Esophagus squamous epithelium (tissue), 5 donors: ENCODE data around the gene RCE1. TPM values are rescaled to one million over a fixed set of nuclear protein-coding genes. Genes with fewer than 3 reads are reported as not detected.

Experiments
- DNase-seq: peaks from one replicate; lab custom pipeline; 2025; lab: John Stamatoyannopoulos, UW
- H3K27ac ChIP-seq, 4 donors: fragments of 200-600 bp; sonication (generic); one replicate each; pipeline ENCODE4 v1.5.1; 2016 to 2019; ENCODE audit warnings: mild to moderate bottlenecking in 1 of 4
- H3K27me3 ChIP-seq, 4 donors: fragments of 200-600 bp; sonication (generic); 1 replicate in 3 of 4; 2 replicates in 1 of 4; pipeline versions ENCODE4 v1.5.1 to v1.6.0; 2017 to 2021; ENCODE audit warnings: antibody characterized with exemption in 1 of 4
- H3K36me3 ChIP-seq, 3 donors: fragments of 200-600 bp; sonication (generic); one replicate each; pipeline ENCODE4 v1.5.1; 2016 to 2019
- H3K4me1 ChIP-seq, 3 donors: fragments of 200-600 bp; sonication (generic); one replicate each; pipeline ENCODE4 v1.5.1; 2017 to 2019
- H3K4me3 ChIP-seq, 4 donors: fragments of 200-600 bp; sonication (generic); 1 replicate in 3 of 4; 2 replicates in 1 of 4; pipeline ENCODE4 v1.5.1; 2016 to 2019; ENCODE audit warnings: mild to moderate bottlenecking in 2 of 4, moderate library complexity in 1 of 4
- H3K9me3 ChIP-seq, 3 donors: fragments of 200-600 bp; sonication (generic); one replicate each; pipeline ENCODE4 v1.5.1; 2016 to 2019
- POLR2A ChIP-seq, 4 donors: fragments of 450-650 bp; IDR thresholded peaks; one replicate each; pipeline ENCODE4 v1.6.1; 2017; ENCODE audit warnings: antibody characterized with exemption in 4 of 4, mild to moderate bottlenecking in 4 of 4, moderate library complexity in 3 of 4
- WGBS, 2 donors: methylation state at CpG; one replicate each; pipeline ENCODE4 v1.1.5; 2018; 5-methylcytosine and 5-hydroxymethylcytosine counted together
- intact Hi-C: fragments of 100-400 bp; cut with DNase I; formaldehyde crosslinking; loops from one replicate; pipeline ENCODE4 v1.15.0; 2022
- total RNA-seq, 4 donors: library from RNA; depleted of rRNA; stranded (reverse); fragments of >200 nt; gene quantifications; one replicate each; pipeline ENCODE4 v1.1.0, GENCODE V29; 2016
- TF ChIP-seq, protein P1 (sequence below), 6 experiments: fragments of 450-650 bp in 4 of 6; fragments of 200-600 bp in 2 of 6; sonication (generic) in 2 of 6; IDR thresholded peaks; one replicate each; pipeline ENCODE4 v1.5.1; 2016 to 2019; ENCODE audit warnings: antibody characterized with exemption in 6 of 6, mild to moderate bottlenecking in 4 of 6, moderate library complexity in 4 of 6
- donor health status: DM: yes; HTN: yes; CAD: no.

The RCE1 gene
- total RNA-seq, 4 donors from 2014 or later: 8.9 to 29.7 (median 21.8) TPM

DNA sequence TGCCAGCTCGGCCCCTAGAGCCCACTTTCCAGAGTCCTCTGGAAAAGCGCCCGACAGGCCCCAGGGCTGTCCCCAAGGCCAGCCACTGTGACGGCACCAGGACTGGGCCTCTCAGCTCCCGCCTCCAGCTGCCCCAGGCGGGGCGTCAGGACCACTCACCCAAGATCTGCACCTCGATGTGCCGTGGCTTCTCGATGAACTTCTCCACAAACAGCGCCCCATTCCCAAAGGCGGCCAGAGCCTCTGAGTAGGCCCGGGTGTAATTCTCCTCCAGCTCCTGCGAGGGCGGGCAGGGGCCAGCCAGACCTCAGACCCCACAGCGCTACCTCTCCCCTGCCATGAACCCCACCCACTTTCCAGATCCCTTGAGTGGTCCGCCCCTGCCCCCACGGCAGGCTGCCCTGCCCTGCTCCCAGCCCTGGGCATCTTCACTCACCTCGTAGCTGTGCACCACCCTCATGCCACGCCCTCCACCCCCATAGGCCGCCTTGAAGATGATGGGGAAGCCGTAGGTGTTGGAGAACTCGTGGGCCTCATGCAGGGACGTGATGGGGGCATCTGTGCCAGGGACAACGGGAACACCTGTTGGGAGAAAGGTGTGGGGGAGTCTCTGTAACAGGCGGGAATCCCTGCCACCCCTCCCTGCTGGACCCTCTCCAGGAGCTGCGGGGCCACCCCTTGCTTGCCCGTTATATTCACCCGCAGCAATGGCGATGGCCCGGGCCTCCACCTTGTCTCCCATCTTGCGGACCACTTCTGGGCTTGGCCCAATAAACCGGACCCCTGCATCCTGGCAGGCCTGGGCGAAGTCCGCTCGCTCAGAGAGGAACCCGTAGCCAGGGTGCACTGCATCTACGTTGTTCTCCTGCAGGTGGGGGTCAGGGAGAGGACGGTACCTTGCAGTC, 27.6 kb downstream of the RCE1 start:
- H3K4me3 ChIP-seq: no peak overlapping the region
- intact Hi-C loops: no loop called here
- H3K4me1 ChIP-seq: peaks cover 0 to 8% (median 0%) of the 10 kb centered on the region in 3 donors
- no peaks in the 10 kb centered on the region for H3K9me3 ChIP-seq
- no peaks in the 10 kb centered on the region for H3K27me3 ChIP-seq
- no peak overlapping the region for H3K27ac ChIP-seq
- H3K36me3 ChIP-seq: peaks cover 0 to 54% (median 0%) of the 10 kb centered on the region in 3 donors
- TF ChIP-seq, protein P1, sequence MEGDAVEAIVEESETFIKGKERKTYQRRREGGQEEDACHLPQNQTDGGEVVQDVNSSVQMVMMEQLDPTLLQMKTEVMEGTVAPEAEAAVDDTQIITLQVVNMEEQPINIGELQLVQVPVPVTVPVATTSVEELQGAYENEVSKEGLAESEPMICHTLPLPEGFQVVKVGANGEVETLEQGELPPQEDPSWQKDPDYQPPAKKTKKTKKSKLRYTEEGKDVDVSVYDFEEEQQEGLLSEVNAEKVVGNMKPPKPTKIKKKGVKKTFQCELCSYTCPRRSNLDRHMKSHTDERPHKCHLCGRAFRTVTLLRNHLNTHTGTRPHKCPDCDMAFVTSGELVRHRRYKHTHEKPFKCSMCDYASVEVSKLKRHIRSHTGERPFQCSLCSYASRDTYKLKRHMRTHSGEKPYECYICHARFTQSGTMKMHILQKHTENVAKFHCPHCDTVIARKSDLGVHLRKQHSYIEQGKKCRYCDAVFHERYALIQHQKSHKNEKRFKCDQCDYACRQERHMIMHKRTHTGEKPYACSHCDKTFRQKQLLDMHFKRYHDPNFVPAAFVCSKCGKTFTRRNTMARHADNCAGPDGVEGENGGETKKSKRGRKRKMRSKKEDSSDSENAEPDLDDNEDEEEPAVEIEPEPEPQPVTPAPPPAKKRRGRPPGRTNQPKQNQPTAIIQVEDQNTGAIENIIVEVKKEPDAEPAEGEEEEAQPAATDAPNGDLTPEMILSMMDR (IDR thresholded peaks at IDR 0.05): no peak
- TF ChIP-seq POLR2A (IDR thresholded peaks at IDR 0.05): no peak
- no peak for DNase-seq
- 89 to 96% methylated on average over 5 to 27 of the region's 39 CpGs for WGBS, 2 donors

GRCh38 chr11:66871521-66871901, 28.3 kb downstream of the RCE1 start:
- Histone ChIP-seq H3K4me1 (peaks cover 0 to 8% (median 0%) of the 10 kb centered on the region in 3 donors), H3K27ac (no peak overlapping the region), H3K36me3 (peaks cover 0 to 48% (median 0%) of the 10 kb centered on the region in 3 donors), H3K4me3 (no peak overlapping the region), H3K27me3 (no peaks in the 10 kb centered on the region), H3K9me3 (no peaks in the 10 kb centered on the region)
- TF ChIP-seq, protein P1 (IDR thresholded peaks at IDR 0.05): no peak
- TF ChIP-seq POLR2A (IDR thresholded peaks at IDR 0.05): no peak
- DNase-seq: no peak
- intact Hi-C loops: no loop called here
- WGBS, 2 donors: 95 to 96% methylated on average over 3 to 7 of the region's 18 CpGs

- DNase-seq: no peak
- H3K27me3 ChIP-seq: no peaks in the 10 kb centered on the region
- no peak overlapping the region for H3K27ac ChIP-seq
- no peak overlapping the region for H3K4me3 ChIP-seq
- peaks cover 0 to 27% (median 0%) of the 10 kb centered on the region in 3 donors for H3K36me3 ChIP-seq
- TF ChIP-seq POLR2A (IDR thresholded peaks at IDR 0.05): no peak
- TF ChIP-seq, protein P1 (IDR thresholded peaks at IDR 0.05): no peak
- WGBS, 2 donors: 56 to 79% methylated on average over 6 of the region's 6 CpGs
- H3K9me3 ChIP-seq: no peaks in the 10 kb centered on the region
- intact Hi-C loops: no loop called here
- peaks cover 12 to 16% (median 12%) of the 10 kb centered on the region in 3 donors for H3K4me1 ChIP-seq
Observed at GRCh38 chr11:66874232-66874631, 31.0 kb downstream of the RCE1 start.

- no peak for TF ChIP-seq POLR2A (IDR thresholded peaks at IDR 0.05)
- TF ChIP-seq, protein P1 (IDR thresholded peaks at IDR 0.05): no peak
- Histone ChIP-seq H3K9me3 (no peaks in the 10 kb centered on the region), H3K36me3 (peaks cover 0 to 16% (median 0%) of the 10 kb centered on the region in 3 donors), H3K4me1 (peaks cover 15 to 27% (median 16%) of the 10 kb centered on the region in 3 donors), H3K4me3 (no peak overlapping the region), H3K27ac (no peak overlapping the region), H3K27me3 (no peaks in the 10 kb centered on the region)
- DNase-seq: no peak
- 85 to 86% methylated on average over 13 of the region's 13 CpGs for WGBS, 2 donors
- intact Hi-C loops: no loop called here
Observed at GRCh38 chr11:66875378-66875777, 32.1 kb downstream of the RCE1 start.
